Measurements from ENCODE around the gene PLCB4. TPM values are rescaled to one million over a fixed set of nuclear protein-coding genes. Genes with fewer than 3 reads are reported as not detected.

The PLCB4 gene
- total RNA-seq, 2 experiments from 2014 or later: not detected

DNA sequence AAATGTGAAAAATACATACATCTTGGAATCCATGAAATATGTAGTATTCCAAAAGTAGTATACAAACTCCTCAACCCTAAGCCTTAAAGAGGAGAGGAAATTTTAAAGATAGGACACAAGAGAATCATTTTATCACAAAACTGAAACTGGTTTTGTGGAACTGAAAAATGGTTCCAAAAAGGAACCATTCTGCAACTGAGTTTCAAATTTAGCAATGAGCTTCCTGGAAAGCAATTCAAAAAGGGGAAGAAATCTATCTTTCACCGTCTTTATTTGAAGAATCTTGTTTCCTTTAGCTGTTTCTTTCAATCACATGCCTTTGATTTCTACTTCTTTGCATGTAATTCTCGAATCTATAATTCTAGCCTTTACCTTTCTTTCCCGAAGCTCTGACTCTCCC is 413.3 kb downstream of the PLCB4 start:
- intact Hi-C loops (cut with micrococcal nuclease; ENCODE audit: unreplicated experiment): no loop called here
- Histone ChIP-seq H3K4me3 (ENCODE audit: low read depth, low read length, poor library complexity, severe bottlenecking) (no peak overlapping the region), H3K27ac (ENCODE audit: low read depth, low read length, poor library complexity, severe bottlenecking) (no peak overlapping the region), H2AFZ (ENCODE audit: low read length) (no peak overlapping the region), H3K4me2 (ENCODE audit: low read length) (no peak overlapping the region), H4K20me1 (ENCODE audit: insufficient read depth, low read length) (no peaks in the 10 kb centered on the region), H3K9me2 (ENCODE audit: insufficient read depth, low read length) (no peaks in the 10 kb centered on the region), H3K4me1 (ENCODE audit: insufficient read depth, low read length, poor library complexity, severe bottlenecking) (no peaks in the 10 kb centered on the region), H3K9me3 (ENCODE audit: low read length) (no peaks in the 10 kb centered on the region), H3K36me3 (ENCODE audit: insufficient read depth, low read length) (no peaks in the 10 kb centered on the region), H3K79me2 (ENCODE audit: insufficient read depth, low read depth, low read length) (no peaks in the 10 kb centered on the region)
- no peak for DNase-seq (ENCODE audit: low spot score)
- POLR2A ChIA-PET: no interaction called here
- CTCF ChIA-PET (ENCODE audit: unreplicated experiment): no interaction called here
- TF ChIP-seq, protein P1, sequence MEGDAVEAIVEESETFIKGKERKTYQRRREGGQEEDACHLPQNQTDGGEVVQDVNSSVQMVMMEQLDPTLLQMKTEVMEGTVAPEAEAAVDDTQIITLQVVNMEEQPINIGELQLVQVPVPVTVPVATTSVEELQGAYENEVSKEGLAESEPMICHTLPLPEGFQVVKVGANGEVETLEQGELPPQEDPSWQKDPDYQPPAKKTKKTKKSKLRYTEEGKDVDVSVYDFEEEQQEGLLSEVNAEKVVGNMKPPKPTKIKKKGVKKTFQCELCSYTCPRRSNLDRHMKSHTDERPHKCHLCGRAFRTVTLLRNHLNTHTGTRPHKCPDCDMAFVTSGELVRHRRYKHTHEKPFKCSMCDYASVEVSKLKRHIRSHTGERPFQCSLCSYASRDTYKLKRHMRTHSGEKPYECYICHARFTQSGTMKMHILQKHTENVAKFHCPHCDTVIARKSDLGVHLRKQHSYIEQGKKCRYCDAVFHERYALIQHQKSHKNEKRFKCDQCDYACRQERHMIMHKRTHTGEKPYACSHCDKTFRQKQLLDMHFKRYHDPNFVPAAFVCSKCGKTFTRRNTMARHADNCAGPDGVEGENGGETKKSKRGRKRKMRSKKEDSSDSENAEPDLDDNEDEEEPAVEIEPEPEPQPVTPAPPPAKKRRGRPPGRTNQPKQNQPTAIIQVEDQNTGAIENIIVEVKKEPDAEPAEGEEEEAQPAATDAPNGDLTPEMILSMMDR (conservative IDR thresholded peaks at IDR 0.05; ENCODE audit: low read length): no peak
- no TSS peak for BruUV-seq (replicated peaks)

DNA sequence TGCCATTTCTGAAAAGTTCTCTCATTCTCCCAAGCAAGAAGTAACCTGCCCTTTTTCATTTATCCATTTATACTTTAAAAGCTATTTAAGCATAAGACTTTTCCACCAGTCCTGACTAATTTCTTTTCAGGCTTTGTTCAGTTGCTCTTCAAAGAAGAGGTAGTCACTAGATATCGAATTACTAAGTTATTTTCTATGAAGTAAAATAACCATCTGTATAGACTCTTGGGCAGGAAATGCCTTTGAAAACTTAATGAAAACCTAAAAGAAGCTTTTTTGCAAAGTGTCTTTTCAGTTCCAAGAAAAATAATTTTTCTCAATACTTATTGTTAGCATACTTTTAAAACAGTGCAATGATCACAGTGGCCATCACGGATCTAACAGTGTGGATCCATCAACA is 414.2 kb downstream of the PLCB4 start:
- Histone ChIP-seq H3K27ac (ENCODE audit: low read depth, low read length, poor library complexity, severe bottlenecking) (no peak overlapping the region), H3K4me1 (ENCODE audit: insufficient read depth, low read length, poor library complexity, severe bottlenecking) (no peaks in the 10 kb centered on the region), H2AFZ (ENCODE audit: low read length) (no peak overlapping the region), H4K20me1 (ENCODE audit: insufficient read depth, low read length) (no peaks in the 10 kb centered on the region), H3K79me2 (ENCODE audit: insufficient read depth, low read depth, low read length) (no peaks in the 10 kb centered on the region), H3K4me2 (ENCODE audit: low read length) (no peak overlapping the region), H3K9me3 (ENCODE audit: low read length) (no peaks in the 10 kb centered on the region), H3K36me3 (ENCODE audit: insufficient read depth, low read length) (no peaks in the 10 kb centered on the region), H3K4me3 (ENCODE audit: low read depth, low read length, poor library complexity, severe bottlenecking) (no peak overlapping the region), H3K9me2 (ENCODE audit: insufficient read depth, low read length) (no peaks in the 10 kb centered on the region)
- no peak for TF ChIP-seq EZH2phosphoT487 (IDR thresholded peaks at IDR 0.05; ENCODE audit: borderline replicate concordance, low read depth, low read length)
- TF ChIP-seq, protein P1 (conservative IDR thresholded peaks at IDR 0.05; ENCODE audit: low read length): no peak
- ChIA-PET CTCF (ENCODE audit: unreplicated experiment) (no interaction called here), POLR2A (no interaction called here)
- intact Hi-C loops (cut with micrococcal nuclease; ENCODE audit: unreplicated experiment): no loop called here
- no peak for DNase-seq (ENCODE audit: low spot score)
- no TSS peak for BruUV-seq (replicated peaks)

DNA sequence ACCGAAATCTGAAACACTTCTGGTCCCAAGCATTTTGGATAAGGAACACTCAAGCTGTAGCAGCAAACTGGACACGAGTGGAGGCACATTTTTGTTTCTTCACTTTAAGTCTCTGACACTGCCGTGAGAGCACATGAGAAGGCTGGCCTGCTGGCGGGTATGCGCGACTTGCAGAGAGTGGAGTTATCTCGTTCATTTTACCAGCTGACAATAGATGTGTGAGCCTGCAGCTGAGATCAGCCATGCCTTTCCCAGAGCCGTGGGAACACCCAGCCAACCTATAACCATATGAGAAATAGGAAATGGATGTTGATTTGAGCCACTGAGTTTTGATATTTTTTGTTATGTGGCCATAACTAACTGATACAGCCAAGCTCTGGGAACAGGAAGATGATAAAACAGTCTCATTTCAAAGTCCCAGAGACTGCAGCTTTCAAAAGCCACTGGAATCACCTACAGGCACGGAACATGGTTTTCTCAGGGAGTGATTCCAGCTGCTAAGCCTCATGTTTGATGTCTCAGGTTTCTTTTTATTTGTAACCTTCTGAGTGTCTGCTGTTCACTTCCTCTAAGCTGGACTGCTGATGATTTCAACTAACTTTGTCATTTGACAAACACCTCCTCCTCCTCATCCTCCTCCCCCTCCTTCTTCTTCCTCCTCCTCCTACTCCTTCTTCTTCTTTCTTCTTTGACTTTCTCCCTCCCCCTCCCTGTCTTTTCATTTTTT is 416.9 kb downstream of the PLCB4 start:
- H4K20me1 ChIP-seq (ENCODE audit: insufficient read depth, low read length): no peaks in the 10 kb centered on the region
- H3K4me1 ChIP-seq (ENCODE audit: insufficient read depth, low read length, poor library complexity, severe bottlenecking): no peaks in the 10 kb centered on the region
- H3K9me3 ChIP-seq (ENCODE audit: low read length): no peaks in the 10 kb centered on the region
- TF ChIP-seq, protein P1 (conservative IDR thresholded peaks at IDR 0.05; ENCODE audit: low read length): no peak
- no peak for TF ChIP-seq EZH2phosphoT487 (IDR thresholded peaks at IDR 0.05; ENCODE audit: borderline replicate concordance, low read depth, low read length)
- intact Hi-C loops (cut with micrococcal nuclease; ENCODE audit: unreplicated experiment): no loop called here
- no TSS peak for BruUV-seq (replicated peaks)
- H3K36me3 ChIP-seq (ENCODE audit: insufficient read depth, low read length): no peaks in the 10 kb centered on the region
- ChIA-PET POLR2A (interaction anchor here (0.6 kb wide), 1 partner anchor 37 kb away, joined by 6 read pairs; no protein-coding TSS in a partner anchor), CTCF (ENCODE audit: unreplicated experiment) (no interaction called here)
- H3K79me2 ChIP-seq (ENCODE audit: insufficient read depth, low read depth, low read length): no peaks in the 10 kb centered on the region
- H3K4me3 ChIP-seq (ENCODE audit: low read depth, low read length, poor library complexity, severe bottlenecking): no peak overlapping the region
- no peak overlapping the region for H2AFZ ChIP-seq (ENCODE audit: low read length)
- H3K9me2 ChIP-seq (ENCODE audit: insufficient read depth, low read length): no peaks in the 10 kb centered on the region
- DNase-seq (ENCODE audit: low spot score): no peak
- no peak overlapping the region for H3K27ac ChIP-seq (ENCODE audit: low read depth, low read length, poor library complexity, severe bottlenecking)
- no peak overlapping the region for H3K4me2 ChIP-seq (ENCODE audit: low read length)

Measured in OCI-LY7 (cell line).